GM18951 (cell line): ENCODE measurements around the gene XDH.

Source experiments
- POLR2A ChIP-seq: IDR thresholded peaks from 4 replicates; pipeline ENCODE4 v1.6.1; 2011; ENCODE audit warnings: mild to moderate bottlenecking; ENCODE audit not compliant: insufficient read length, insufficient read depth; ENCODE audit errors: extremely low read depth
- in situ Hi-C: fragments of 300-500 bp; cut with MboI; formaldehyde crosslinking; loops from one replicate; pipeline ENCODE4 v1.12.0; 2022; ENCODE audit warnings: low sequenced_read_pairs, mixed read lengths, inconsistent platforms; ENCODE audit not compliant: unreplicated experiment

Gene XDH

GRCh38 chr2:31297751-31298150, 116.8 kb downstream of the XDH start:
- in situ Hi-C loops, result no loop called here
- no peak for TF ChIP-seq POLR2A

GRCh38 chr2:31296641-31297287, 117.8 kb downstream of the XDH start:
- in situ Hi-C loops, result no loop called here
- TF ChIP-seq POLR2A, result no peak

- in situ Hi-C loops, result no loop called here
- no peak for TF ChIP-seq POLR2A
These were observed 120.3 kb downstream of the XDH start for GRCh38 chr2:31294196-31294595.

- TF ChIP-seq POLR2A, result no peak
- in situ Hi-C loops, result no loop called here
These were observed 126.9 kb downstream of the XDH start for GRCh38 chr2:31287654-31288053.

GRCh38 chr2:31286961-31287550, 127.5 kb downstream of the XDH start:
- TF ChIP-seq POLR2A, result no peak
- in situ Hi-C loops, result no loop called here

- in situ Hi-C loops, result no loop called here
These were observed 128.3 kb downstream of the XDH start for GRCh38 chr2:31286230-31286629.

More at GRCh38 chr2:31286230-31286629, 128.3 kb downstream of the XDH start:
- no peak for TF ChIP-seq POLR2A
